Upper lobe of left lung (tissue), 6 donors: Measurements from ENCODE around the gene ZMYND11. TPM values are rescaled to one million over a fixed set of nuclear protein-coding genes. Genes with fewer than 3 reads are reported as not detected.

Source experiments
- ATAC-seq, 2 donors: fragments of 200-7000 bp; cut with Tn5 transposase; one replicate each; pipeline ENCODE4 v1.9.1; 2022; ENCODE audit warnings: mild to moderate bottlenecking in 2 of 2, moderate library complexity in 2 of 2; ENCODE audit not compliant: low FRiP score in 2 of 2
- DNase-seq, 2 donors: peaks; one replicate each; pipeline ENCODE4 v3.0.0-alpha.2; 2019 to 2020
- H3K27ac ChIP-seq, 4 donors: fragments of 200-600 bp; sonication (generic); one replicate each; pipeline ENCODE4 v1.5.1; 2016 to 2019
- H3K27me3 ChIP-seq, 4 donors: fragments of 200-600 bp; sonication (generic); one replicate each; pipeline ENCODE4 v1.5.1; 2017 to 2019
- H3K36me3 ChIP-seq, 4 donors: fragments of 200-600 bp; sonication (generic); one replicate each; pipeline ENCODE4 v1.5.1; 2016 to 2019
- H3K4me1 ChIP-seq, 4 donors: fragments of 200-600 bp; sonication (generic); one replicate each; pipeline ENCODE4 v1.5.1; 2018 to 2019
- H3K4me3 ChIP-seq, 4 donors: fragments of 200-600 bp; sonication (generic); one replicate each; pipeline ENCODE4 v1.5.1; 2017 to 2019; ENCODE audit warnings: mild to moderate bottlenecking in 2 of 4, moderate library complexity in 1 of 4
- H3K9me3 ChIP-seq, 4 donors: fragments of 200-600 bp; sonication (generic); one replicate each; pipeline ENCODE4 v1.5.1; 2018 to 2019
- EP300 ChIP-seq, 4 donors: sonication (generic); formaldehyde crosslinking; IDR thresholded peaks; one replicate each; pipeline ENCODE4 v1.5.1; 2017; ENCODE audit warnings: antibody characterized with exemption in 4 of 4, control low read depth in 2 of 4
- POLR2A ChIP-seq, 4 donors: fragments of 450-650 bp; IDR thresholded peaks; one replicate each; pipeline ENCODE4 v1.5.1; 2016 to 2017; ENCODE audit warnings: antibody characterized with exemption in 4 of 4, mild to moderate bottlenecking in 2 of 4
- POLR2AphosphoS5 ChIP-seq, 2 donors: sonication (generic); formaldehyde crosslinking; IDR thresholded peaks; one replicate each; pipeline ENCODE4 v1.5.1; 2017; ENCODE audit warnings: antibody characterized with exemption in 2 of 2
- WGBS, 2 donors: methylation state at CpG; one replicate each; pipeline ENCODE4 v1.1.5; 2017 to 2018; 5-methylcytosine and 5-hydroxymethylcytosine counted together
- total RNA-seq, 6 donors: library from RNA; depleted of rRNA in 4 of 6; stranded (reverse); fragments of >200 nt in 4 of 6; gene quantifications; one replicate each; pipeline versions ENCODE4 v1.1.0 to v1.2.1, GENCODE V29; 2016 to 2021
- TF ChIP-seq, protein P1 (sequence below), 6 experiments: fragments of 450-650 bp in 4 of 6; fragments of 200-600 bp in 2 of 6; sonication (generic) in 2 of 6; IDR thresholded peaks; one replicate each; pipeline ENCODE4 v1.5.1; 2016 to 2019; ENCODE audit warnings: antibody characterized with exemption in 6 of 6
- donor health status: DM: no; HTN: no; CAD: no; lungs with moderate emphysema.
- donor health status: DM: no; HTN: yes; CAD: no; lungs with severe emphysema.

The ZMYND11 gene
- total RNA-seq, 6 donors from 2014 or later = 46.1 to 76.5 (median 63.4) TPM

DNA sequence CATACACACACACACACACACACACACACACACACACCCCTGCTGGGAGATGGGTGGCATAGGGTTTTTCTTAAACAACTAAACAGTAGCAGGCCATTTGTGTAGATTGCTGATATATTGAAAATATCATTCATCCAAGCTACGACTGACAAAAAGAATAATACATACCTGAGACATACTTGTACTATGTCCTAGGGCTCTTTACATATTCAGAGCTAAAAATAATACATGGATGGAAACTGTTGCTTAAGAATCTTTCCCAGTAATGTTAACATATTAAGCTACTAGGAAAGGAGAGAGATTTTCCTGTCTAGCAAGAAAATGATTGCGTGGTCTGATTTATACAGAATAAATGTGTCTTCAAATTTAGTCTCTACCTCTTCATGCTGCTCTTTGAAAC is 46.0 kb upstream of the ZMYND11 start:
- no peaks in the 10 kb centered on the region for H3K4me1 ChIP-seq
- no peaks in the 10 kb centered on the region for H3K36me3 ChIP-seq
- no peak for ATAC-seq
- no peak overlapping the region for H3K4me3 ChIP-seq
- 63 to 67% methylated on average over 2 of the region's 2 CpGs for WGBS, 2 donors
- no peaks in the 10 kb centered on the region for H3K9me3 ChIP-seq
- DNase-seq = no peak
- no peaks in the 10 kb centered on the region for H3K27me3 ChIP-seq
- TF ChIP-seq, protein P1, sequence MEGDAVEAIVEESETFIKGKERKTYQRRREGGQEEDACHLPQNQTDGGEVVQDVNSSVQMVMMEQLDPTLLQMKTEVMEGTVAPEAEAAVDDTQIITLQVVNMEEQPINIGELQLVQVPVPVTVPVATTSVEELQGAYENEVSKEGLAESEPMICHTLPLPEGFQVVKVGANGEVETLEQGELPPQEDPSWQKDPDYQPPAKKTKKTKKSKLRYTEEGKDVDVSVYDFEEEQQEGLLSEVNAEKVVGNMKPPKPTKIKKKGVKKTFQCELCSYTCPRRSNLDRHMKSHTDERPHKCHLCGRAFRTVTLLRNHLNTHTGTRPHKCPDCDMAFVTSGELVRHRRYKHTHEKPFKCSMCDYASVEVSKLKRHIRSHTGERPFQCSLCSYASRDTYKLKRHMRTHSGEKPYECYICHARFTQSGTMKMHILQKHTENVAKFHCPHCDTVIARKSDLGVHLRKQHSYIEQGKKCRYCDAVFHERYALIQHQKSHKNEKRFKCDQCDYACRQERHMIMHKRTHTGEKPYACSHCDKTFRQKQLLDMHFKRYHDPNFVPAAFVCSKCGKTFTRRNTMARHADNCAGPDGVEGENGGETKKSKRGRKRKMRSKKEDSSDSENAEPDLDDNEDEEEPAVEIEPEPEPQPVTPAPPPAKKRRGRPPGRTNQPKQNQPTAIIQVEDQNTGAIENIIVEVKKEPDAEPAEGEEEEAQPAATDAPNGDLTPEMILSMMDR (IDR thresholded peaks at IDR 0.05) = no peak
- H3K27ac ChIP-seq = no peak overlapping the region

DNA sequence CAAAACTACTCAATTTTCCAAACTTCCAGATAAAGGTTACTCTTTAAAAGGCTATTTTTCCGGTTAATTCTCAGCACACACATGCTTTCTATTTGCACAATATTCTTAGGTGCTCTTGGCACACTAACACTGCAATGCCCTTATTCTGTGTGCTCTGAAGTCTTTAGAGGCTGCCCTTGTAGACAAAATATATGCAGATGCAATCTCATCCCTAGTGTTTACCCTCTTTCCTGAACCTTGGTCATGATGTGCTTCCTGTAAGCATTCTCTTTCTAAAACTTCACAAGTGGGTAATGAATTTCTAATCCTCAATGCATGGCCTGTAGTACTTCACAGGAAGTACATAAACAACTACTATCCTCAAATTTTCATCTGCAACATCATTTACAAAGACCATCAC is 45.1 kb upstream of the ZMYND11 start:
- no peak overlapping the region for H3K27ac ChIP-seq
- DNase-seq = no peak
- TF ChIP-seq POLR2AphosphoS5 (IDR thresholded peaks at IDR 0.05) (no peak), POLR2A (IDR thresholded peaks at IDR 0.05) (no peak), EP300 (IDR thresholded peaks at IDR 0.05) (no peak)
- TF ChIP-seq, protein P1 (IDR thresholded peaks at IDR 0.05) = no peak

DNA sequence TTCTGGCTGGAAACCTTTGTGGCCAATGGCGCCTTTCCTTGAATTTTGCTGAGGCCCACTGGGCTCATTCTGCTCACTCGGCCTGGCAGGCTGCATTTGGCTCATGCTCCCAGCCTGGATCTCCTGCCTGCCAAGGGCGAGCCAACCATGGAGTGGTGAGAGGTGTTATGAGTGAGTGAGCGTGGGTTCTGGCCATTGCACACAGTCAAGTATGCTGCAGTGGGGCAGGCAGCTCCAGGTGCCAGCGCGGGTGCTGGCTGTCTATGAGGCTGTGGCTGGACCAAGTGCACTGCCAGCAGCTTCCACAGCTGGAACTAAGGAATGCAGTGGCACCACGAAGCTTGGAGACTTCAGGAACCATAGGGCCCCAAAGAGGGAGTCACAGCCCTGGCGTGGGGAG is 43.9 kb upstream of the ZMYND11 start:
- TF ChIP-seq EP300 (IDR thresholded peaks at IDR 0.05) = no peak
- Histone ChIP-seq H3K9me3 (peaks cover 3 to 18% (median 14%) of the 10 kb centered on the region in 4 donors), H3K36me3 (no peaks in the 10 kb centered on the region), H3K4me1 (no peaks in the 10 kb centered on the region), H3K4me3 (no peak overlapping the region), H3K27ac (no peak overlapping the region), H3K27me3 (no peaks in the 10 kb centered on the region)
- WGBS, 2 donors = 64 to 85% methylated on average over 3 to 8 of the region's 8 CpGs
- ATAC-seq = peak in 1 of 2 donors; percentile 34
- no peak for DNase-seq

More for the DNA sequence above, 45.1 kb upstream of the ZMYND11 start:
- peaks cover 0 to 7% (median 6%) of the 10 kb centered on the region in 4 donors for H3K9me3 ChIP-seq
- H3K4me3 ChIP-seq = no peak overlapping the region
- no peaks in the 10 kb centered on the region for H3K36me3 ChIP-seq
- ATAC-seq = no peak
- no peaks in the 10 kb centered on the region for H3K4me1 ChIP-seq
- H3K27me3 ChIP-seq = no peaks in the 10 kb centered on the region
- 68 to 70% methylated on average over 1 of the region's 1 CpG for WGBS, 2 donors

DNA sequence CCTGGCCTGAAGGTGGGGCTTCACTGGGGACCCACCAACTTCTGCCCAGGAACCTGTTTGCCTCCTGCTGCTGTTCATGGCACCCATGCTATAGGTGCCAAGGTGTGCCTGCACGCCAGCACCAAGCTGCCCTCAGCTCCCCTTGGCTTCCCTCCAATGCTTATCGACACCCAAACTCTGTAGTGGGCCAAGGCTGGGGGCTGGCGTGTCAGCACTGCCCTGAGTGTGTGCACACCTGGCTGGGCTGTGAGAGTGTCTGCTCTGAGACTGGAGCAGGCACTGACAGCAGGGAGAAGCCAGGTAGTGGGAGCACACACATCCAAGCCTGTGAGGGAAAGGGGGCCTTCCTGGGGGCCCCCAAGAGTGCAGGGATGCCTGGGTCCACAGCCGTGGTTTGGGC is 43.1 kb upstream of the ZMYND11 start:
- DNase-seq (peak in 1 of 2 donors; percentile 35), ATAC-seq (no peak)
- H3K9me3 ChIP-seq = peaks cover 3 to 23% (median 17%) of the 10 kb centered on the region in 4 donors
- WGBS, 2 donors = 60 to 65% methylated on average over 1 to 4 of the region's 4 CpGs
- H3K36me3 ChIP-seq = no peaks in the 10 kb centered on the region
- H3K4me3 ChIP-seq = no peak overlapping the region
- H3K27me3 ChIP-seq = no peaks in the 10 kb centered on the region
- peak overlapping the region in 1 of 4 donors; percentile 13 for H3K27ac ChIP-seq
- no peaks in the 10 kb centered on the region for H3K4me1 ChIP-seq
- TF ChIP-seq, protein P1 (IDR thresholded peaks at IDR 0.05) = no peak
- no peak for TF ChIP-seq POLR2A (IDR thresholded peaks at IDR 0.05)

DNA sequence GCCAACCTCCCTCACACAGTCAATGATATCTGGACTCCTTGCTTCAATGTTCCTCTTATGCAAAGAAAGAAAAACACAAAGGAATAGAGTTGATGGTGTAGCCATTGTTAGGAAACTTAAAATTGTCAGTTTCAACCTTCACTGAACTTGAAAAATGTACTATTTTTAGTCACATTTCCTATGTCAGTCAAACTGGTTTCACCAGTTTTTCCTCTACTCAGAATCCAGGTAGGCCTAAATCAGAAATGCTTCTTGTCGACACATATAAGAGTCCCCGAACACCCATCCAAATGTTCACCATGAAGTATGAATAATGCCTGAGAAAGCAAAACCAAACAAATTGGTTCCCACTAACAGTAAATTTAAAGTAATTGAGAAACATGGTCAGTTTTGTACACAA is 42.4 kb upstream of the ZMYND11 start:
- Histone ChIP-seq H3K36me3 (no peaks in the 10 kb centered on the region), H3K27me3 (no peaks in the 10 kb centered on the region), H3K27ac (peak overlapping the region in 1 of 4 donors; percentile 13), H3K4me1 (no peaks in the 10 kb centered on the region), H3K9me3 (peaks cover 3 to 23% (median 17%) of the 10 kb centered on the region in 4 donors), H3K4me3 (no peak overlapping the region)
- 71 to 87% methylated on average over 2 of the region's 2 CpGs for WGBS, 2 donors
- TF ChIP-seq POLR2AphosphoS5 (IDR thresholded peaks at IDR 0.05) (no peak), EP300 (IDR thresholded peaks at IDR 0.05) (no peak), POLR2A (IDR thresholded peaks at IDR 0.05) (no peak)
- TF ChIP-seq, protein P1 (IDR thresholded peaks at IDR 0.05) = no peak
- DNase-seq = no peak
- ATAC-seq = no peak
